Stomach (tissue), 4 donors: ENCODE measurements around the gene NBDY.

Experiments used
- POLR2A ChIP-seq, 4 donors: fragments of 450-650 bp; IDR thresholded peaks; one replicate each; pipeline ENCODE4 v1.6.1; 2016; ENCODE audit warnings: antibody characterized with exemption in 4 of 4, control low read depth in 2 of 4, mild to moderate bottlenecking in 1 of 4, moderate library complexity in 1 of 4
- TF ChIP-seq, protein P1 (sequence below), 7 experiments: fragments of 450-650 bp in 4 of 7; fragments of 200-600 bp in 3 of 7; sonication (generic) in 3 of 7; IDR thresholded peaks; one replicate each; pipeline ENCODE4 v1.5.1; 2016 to 2019; ENCODE audit warnings: antibody characterized with exemption in 7 of 7, control low read depth in 2 of 7, mild to moderate bottlenecking in 1 of 7

DNA sequence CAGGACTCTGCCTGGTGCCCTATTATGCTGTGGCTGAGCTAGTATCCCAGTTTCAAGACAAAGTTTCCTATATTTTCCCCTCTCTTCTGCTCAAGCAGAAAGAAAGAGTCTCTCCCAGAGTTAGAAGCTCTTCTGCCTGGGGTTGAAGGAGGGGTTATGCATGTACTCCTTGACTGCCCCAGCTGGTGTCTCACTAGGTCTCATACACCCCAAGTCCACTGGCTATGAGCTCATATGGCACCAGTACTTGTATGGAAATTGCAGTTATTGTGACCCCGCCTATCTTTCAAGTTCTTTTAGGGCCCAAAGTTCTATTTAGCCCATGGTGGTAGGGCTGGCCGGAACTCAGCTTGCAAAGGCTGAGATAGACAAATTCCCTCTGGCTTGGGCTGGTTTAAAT, 131.8 kb downstream of the NBDY start:
- TF ChIP-seq, protein P1, sequence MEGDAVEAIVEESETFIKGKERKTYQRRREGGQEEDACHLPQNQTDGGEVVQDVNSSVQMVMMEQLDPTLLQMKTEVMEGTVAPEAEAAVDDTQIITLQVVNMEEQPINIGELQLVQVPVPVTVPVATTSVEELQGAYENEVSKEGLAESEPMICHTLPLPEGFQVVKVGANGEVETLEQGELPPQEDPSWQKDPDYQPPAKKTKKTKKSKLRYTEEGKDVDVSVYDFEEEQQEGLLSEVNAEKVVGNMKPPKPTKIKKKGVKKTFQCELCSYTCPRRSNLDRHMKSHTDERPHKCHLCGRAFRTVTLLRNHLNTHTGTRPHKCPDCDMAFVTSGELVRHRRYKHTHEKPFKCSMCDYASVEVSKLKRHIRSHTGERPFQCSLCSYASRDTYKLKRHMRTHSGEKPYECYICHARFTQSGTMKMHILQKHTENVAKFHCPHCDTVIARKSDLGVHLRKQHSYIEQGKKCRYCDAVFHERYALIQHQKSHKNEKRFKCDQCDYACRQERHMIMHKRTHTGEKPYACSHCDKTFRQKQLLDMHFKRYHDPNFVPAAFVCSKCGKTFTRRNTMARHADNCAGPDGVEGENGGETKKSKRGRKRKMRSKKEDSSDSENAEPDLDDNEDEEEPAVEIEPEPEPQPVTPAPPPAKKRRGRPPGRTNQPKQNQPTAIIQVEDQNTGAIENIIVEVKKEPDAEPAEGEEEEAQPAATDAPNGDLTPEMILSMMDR (IDR thresholded peaks at IDR 0.05) = no peak
- no peak for TF ChIP-seq POLR2A (IDR thresholded peaks at IDR 0.05)
